Fibroblast of lung (primary cell): ENCODE results near the gene ATP6AP2. TPM values are rescaled to one million over a fixed set of nuclear protein-coding genes. Genes with fewer than 3 reads are reported as not detected.

ENCODE experiments used
- DNase-seq, 2 donors: peaks; one replicate each; pipeline versions ENCODE4 v3.0.0 to v3.0.0-alpha.2; 2010; ENCODE audit warnings: low read depth in 2 of 2
- H2AFZ ChIP-seq: 2 replicates; pipeline ENCODE4 v1.5.1; 2012; ENCODE audit warnings: low read length, control low read depth, inconsistent platforms
- H3K27ac ChIP-seq: 2 replicates; pipeline ENCODE4 v1.5.1; 2011; ENCODE audit warnings: low read length, control low read depth; ENCODE audit not compliant: insufficient read depth
- H3K27me3 ChIP-seq: 2 replicates; pipeline ENCODE4 v1.5.1; 2011; ENCODE audit warnings: mild to moderate bottlenecking, low read length; ENCODE audit not compliant: control insufficient read depth, insufficient read depth
- H3K36me3 ChIP-seq: 2 replicates; pipeline ENCODE4 v1.5.1; 2011; ENCODE audit warnings: low read length; ENCODE audit not compliant: control insufficient read depth, insufficient read depth
- H3K4me1 ChIP-seq: 2 replicates; pipeline ENCODE4 v1.5.1; 2011; ENCODE audit warnings: low read length; ENCODE audit not compliant: control insufficient read depth, insufficient read depth; ENCODE audit errors: extremely low read depth
- H3K4me2 ChIP-seq: 2 replicates; pipeline ENCODE4 v1.5.1; 2011; ENCODE audit warnings: low read length, control low read depth; ENCODE audit not compliant: insufficient read depth; ENCODE audit errors: extremely low read depth
- H3K4me3 ChIP-seq, 4 experiments: fragments of 200-600 bp in 1 of 4; sonication (generic) in 1 of 4; replicated peaks in 1 of 4; 2 replicates each; pipeline ENCODE4 v1.5.1; 2011 to 2016; ENCODE audit warnings: low read length in 4 of 4, low read depth in 3 of 4, mild to moderate bottlenecking in 3 of 4, control low read depth in 2 of 4, inconsistent platforms in 1 of 4, mixed read lengths in 1 of 4; ENCODE audit not compliant: insufficient read depth in 1 of 4; ENCODE audit errors: control extremely low read depth in 1 of 4
- H3K79me2 ChIP-seq: 2 replicates; pipeline ENCODE4 v1.5.1; 2012; ENCODE audit warnings: mild to moderate bottlenecking, low read length, inconsistent platforms; ENCODE audit not compliant: control insufficient read depth, insufficient read depth
- H3K9ac ChIP-seq: 2 replicates; pipeline ENCODE4 v1.5.1; 2011; ENCODE audit warnings: mild to moderate bottlenecking, low read length, control low read depth; ENCODE audit not compliant: insufficient read depth
- H3K9me3 ChIP-seq: 2 replicates; pipeline ENCODE4 v1.5.1; 2012; ENCODE audit warnings: low read depth, low read length; ENCODE audit not compliant: control insufficient read depth, insufficient read depth
- H4K20me1 ChIP-seq: 2 replicates; pipeline ENCODE4 v1.5.1; 2011; ENCODE audit warnings: low read length; ENCODE audit not compliant: control insufficient read depth, insufficient read depth; ENCODE audit errors: extremely low read depth
- CTCF ChIP-seq, 2 donors: IDR thresholded peaks in 1 of 2; conservative IDR thresholded peaks in 1 of 2; 1 replicate in 1 of 2; 2 replicates in 1 of 2; pipeline ENCODE4 v1.5.1; 2011 to 2012; ENCODE audit warnings: low read length in 2 of 2, control low read depth in 1 of 2, inconsistent platforms in 1 of 2, low read depth in 1 of 2, mild to moderate bottlenecking in 1 of 2
- EZH2 ChIP-seq: IDR thresholded peaks from 2 replicates; pipeline ENCODE4 v1.5.1; 2012; ENCODE audit warnings: low read length, control low read depth, mild to moderate bottlenecking; ENCODE audit errors: missing control alignments
- polyA plus RNA-seq, 2 donors: library from polyadenylated mRNA; depleted of rRNA in 1 of 2; stranded (reverse) in 1 of 2; unstranded in 1 of 2; fragments of >200 nt; gene quantifications; 2 replicates each; pipeline ENCODE4 v1.2.1, GENCODE V29; 2011 to 2012; ENCODE audit warnings: missing spikeins in 1 of 2
- total RNA-seq: library from RNA; depleted of rRNA; stranded (reverse); fragments of >200 nt; gene quantifications from 2 replicates; pipeline ENCODE4 v1.2.1, GENCODE V29; 2014

Gene ATP6AP2
- total and polyA plus RNA-seq, 2 donors (not counting 1 experiment from before 2014, with no cell fraction given), result 164 to 510 TPM

- Histone ChIP-seq H3K79me2 (no peaks in the 10 kb centered on the region), H3K4me2 (no peak overlapping the region), H3K36me3 (no peaks in the 10 kb centered on the region), H4K20me1 (no peaks in the 10 kb centered on the region), H3K27me3 (peaks cover 2% of the 10 kb centered on the region), H3K4me3 (no peak overlapping the region), H3K27ac (no peak overlapping the region), H3K4me1 (no peaks in the 10 kb centered on the region), H3K9ac (no peak overlapping the region), H3K9me3 (no peaks in the 10 kb centered on the region), H2AFZ (no peak overlapping the region)
- no peak for DNase-seq
- no peak for TF ChIP-seq CTCF (conservative IDR thresholded peaks at IDR 0.05 in 1 of 2, IDR thresholded peaks at IDR 0.05 in 1 of 2; ENCODE audit: low read depth in 1 of 2, low read length in 2 of 2)
- TF ChIP-seq EZH2, result no peak
Measured at GRCh38 chrX:40542972-40543371, 37.8 kb upstream of the ATP6AP2 start.

- H3K27me3 ChIP-seq, result no peaks in the 10 kb centered on the region
- no peaks in the 10 kb centered on the region for H3K36me3 ChIP-seq
- H3K4me3 ChIP-seq, result no peak overlapping the region
- no peak overlapping the region for H3K27ac ChIP-seq
- no peaks in the 10 kb centered on the region for H3K4me1 ChIP-seq
- H3K79me2 ChIP-seq, result no peaks in the 10 kb centered on the region
- TF ChIP-seq CTCF (conservative IDR thresholded peaks at IDR 0.05 in 1 of 2, IDR thresholded peaks at IDR 0.05 in 1 of 2; ENCODE audit: low read depth in 1 of 2, low read length in 2 of 2) (peak; percentile 54 to 69), EZH2 (no peak)
- no peaks in the 10 kb centered on the region for H4K20me1 ChIP-seq
- DNase-seq, result peak; percentile 51 to 64
- no peak overlapping the region for H2AFZ ChIP-seq
- no peaks in the 10 kb centered on the region for H3K9me3 ChIP-seq
- no peak overlapping the region for H3K9ac ChIP-seq
- no peak overlapping the region for H3K4me2 ChIP-seq
Measured at GRCh38 chrX:40543661-40544328, 37.0 kb upstream of the ATP6AP2 start.

- Histone ChIP-seq H3K4me2 (no peak overlapping the region), H3K4me3 (no peak overlapping the region), H3K27ac (no peak overlapping the region), H3K79me2 (no peaks in the 10 kb centered on the region), H4K20me1 (no peaks in the 10 kb centered on the region), H3K9me3 (no peaks in the 10 kb centered on the region), H3K4me1 (no peaks in the 10 kb centered on the region), H3K27me3 (no peaks in the 10 kb centered on the region), H2AFZ (no peak overlapping the region), H3K36me3 (no peaks in the 10 kb centered on the region), H3K9ac (no peak overlapping the region)
- TF ChIP-seq CTCF (conservative IDR thresholded peaks at IDR 0.05 in 1 of 2, IDR thresholded peaks at IDR 0.05 in 1 of 2; ENCODE audit: low read depth in 1 of 2, low read length in 2 of 2), result no peak
- DNase-seq, result peak; percentile 9 to 14
Measured at GRCh38 chrX:40544343-40545266, 36.2 kb upstream of the ATP6AP2 start.
